ENCODE results near the gene CACHD1. TPM values are rescaled to one million over a fixed set of nuclear protein-coding genes. Genes with fewer than 3 reads are reported as not detected.
A peak's percentile ranks its signal among the peaks of the same experiment; 100 is the strongest.

The CACHD1 gene
- total RNA-seq, 5 donors from 2014 or later (not counting 1 experiment from before 2014, with no cell fraction given): 0.49 to 7.3 (median 2.2) TPM

GRCh38 chr1:64543831-64544230 lies 73.9 kb downstream of the CACHD1 start:
- H3K27me3 ChIP-seq (replicated peaks in 1 of 2; ENCODE audit: control insufficient read depth in 2 of 2, extremely low read depth in 1 of 2, insufficient read depth in 2 of 2, low read length in 1 of 2): no peaks in the 10 kb centered on the region
- H3K9me3 ChIP-seq: no peaks in the 10 kb centered on the region
- no peak for DNase-seq
- H3K4me3 Mint-ChIP-seq: peak overlapping the region in 1 of 3 donors; percentile 48
- no peak overlapping the region for H3K4me3 ChIP-seq (ENCODE audit: control insufficient read depth in 1 of 2, extremely low read depth in 1 of 2, low read length in 1 of 2)
- peaks cover 48 to 67% (median 63%) of the 10 kb centered on the region in 3 donors for H3K4me1 Mint-ChIP-seq
- H3K4me1 ChIP-seq (ENCODE audit: control insufficient read depth in 1 of 2, extremely low read depth in 1 of 2, insufficient read depth in 2 of 2, low read length in 2 of 2): peaks cover 29 to 69% of the 10 kb centered on the region in 2 experiments
- H3K9me3 Mint-ChIP-seq: no peaks in the 10 kb centered on the region
- no peaks in the 10 kb centered on the region for H3K36me3 Mint-ChIP-seq
- no peaks in the 10 kb centered on the region for H3K27me3 Mint-ChIP-seq
- CTCF ChIA-PET: interaction anchor here in 1 of 2 donors (0.7 kb wide), 1 partner anchor 146 kb away, joined by 4 read pairs; no protein-coding TSS in a partner anchor
- WGBS (ENCODE audit: insufficient coverage): no CpG with 5 or more reads among the region's 4 CpGs
- H3K36me3 ChIP-seq (ENCODE audit: control insufficient read depth in 2 of 2, extremely low read depth in 1 of 2, insufficient read depth in 1 of 2, low read length in 1 of 2): no peaks in the 10 kb centered on the region
- no peak overlapping the region for H3K27ac Mint-ChIP-seq
- no peak for ATAC-seq (replicated peaks in 1 of 4)
- no peak overlapping the region for H3K27ac ChIP-seq (ENCODE audit: low read length)
- POLR2A ChIA-PET: interaction anchor here in 1 of 2 donors (0.6 kb wide), 1 partner anchor 20 kb away, joined by 3 read pairs; no protein-coding TSS in a partner anchor

- ChIA-PET POLR2A (no interaction called here), CTCF (interaction anchor here in 1 of 2 donors (0.5 kb wide), 2 partner anchors 10 to 39 kb away, joined by 3 to 4 read pairs; no protein-coding TSS in a partner anchor)
- no peaks in the 10 kb centered on the region for H3K27me3 Mint-ChIP-seq
- Histone ChIP-seq H3K27ac (ENCODE audit: low read length) (no peak overlapping the region), H3K4me3 (ENCODE audit: control insufficient read depth in 1 of 2, extremely low read depth in 1 of 2, low read length in 1 of 2) (no peak overlapping the region), H3K27me3 (replicated peaks in 1 of 2; ENCODE audit: control insufficient read depth in 2 of 2, extremely low read depth in 1 of 2, insufficient read depth in 2 of 2, low read length in 1 of 2) (no peaks in the 10 kb centered on the region), H3K9me3 (no peaks in the 10 kb centered on the region), H3K4me1 (ENCODE audit: control insufficient read depth in 1 of 2, extremely low read depth in 1 of 2, insufficient read depth in 2 of 2, low read length in 2 of 2) (peaks cover 24 to 70% of the 10 kb centered on the region in 2 experiments), H3K36me3 (ENCODE audit: control insufficient read depth in 2 of 2, extremely low read depth in 1 of 2, insufficient read depth in 1 of 2, low read length in 1 of 2) (no peaks in the 10 kb centered on the region)
- WGBS (ENCODE audit: insufficient coverage): 20% methylated on average over 2 of the region's 6 CpGs
- H3K36me3 Mint-ChIP-seq: no peaks in the 10 kb centered on the region
- ATAC-seq (replicated peaks in 1 of 4) (peak; percentile 77 to 90 (median 88)), DNase-seq (peak in 12 of 35 experiments; percentile 2 to 63 (median 22))
- no peak overlapping the region for H3K27ac Mint-ChIP-seq
- peaks cover 46 to 67% (median 63%) of the 10 kb centered on the region in 3 donors for H3K4me1 Mint-ChIP-seq
- H3K4me3 Mint-ChIP-seq: peak overlapping the region in 1 of 3 donors; percentile 48
- H3K9me3 Mint-ChIP-seq: no peaks in the 10 kb centered on the region
Measured at GRCh38 chr1:64545118-64545843, 75.4 kb downstream of the CACHD1 start.

DNA sequence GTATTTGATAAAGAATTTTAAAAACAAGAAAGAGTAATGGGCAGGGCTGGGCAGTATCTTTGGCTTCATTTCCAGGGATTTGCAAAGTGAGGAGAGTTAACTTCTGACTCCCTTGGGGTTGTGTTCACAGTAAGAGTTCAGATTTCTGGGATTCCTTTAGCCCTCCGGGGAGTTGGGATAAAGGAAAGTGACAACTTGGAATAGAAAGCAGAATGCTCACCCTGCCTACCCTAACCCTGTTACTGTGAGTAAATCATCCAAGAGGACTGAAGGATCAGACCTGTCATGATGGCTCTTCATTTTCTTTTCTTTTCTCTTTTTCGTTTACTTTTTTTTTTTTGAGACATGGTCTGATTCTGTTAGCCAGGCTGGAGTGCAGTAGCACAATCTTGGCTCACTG lies 76.1 kb downstream of the CACHD1 start:
- no peak overlapping the region for H3K27ac ChIP-seq (ENCODE audit: low read length)
- H3K9me3 Mint-ChIP-seq: no peaks in the 10 kb centered on the region
- no peak for DNase-seq
- no peaks in the 10 kb centered on the region for H3K36me3 Mint-ChIP-seq
- no peak overlapping the region for H3K4me3 ChIP-seq (ENCODE audit: control insufficient read depth in 1 of 2, extremely low read depth in 1 of 2, low read length in 1 of 2)
- H3K4me1 Mint-ChIP-seq: peaks cover 46 to 67% (median 63%) of the 10 kb centered on the region in 3 donors
- H3K27me3 ChIP-seq (replicated peaks in 1 of 2; ENCODE audit: control insufficient read depth in 2 of 2, extremely low read depth in 1 of 2, insufficient read depth in 2 of 2, low read length in 1 of 2): no peaks in the 10 kb centered on the region
- WGBS (ENCODE audit: insufficient coverage): 50% methylated on average over 1 of the region's 2 CpGs
- CTCF ChIA-PET: no interaction called here
- ATAC-seq (replicated peaks in 1 of 4): no peak
- H3K36me3 ChIP-seq (ENCODE audit: control insufficient read depth in 2 of 2, extremely low read depth in 1 of 2, insufficient read depth in 1 of 2, low read length in 1 of 2): no peaks in the 10 kb centered on the region
- no peak overlapping the region for H3K4me3 Mint-ChIP-seq
- no peaks in the 10 kb centered on the region for H3K9me3 ChIP-seq
- no peak overlapping the region for H3K27ac Mint-ChIP-seq
- H3K4me1 ChIP-seq (ENCODE audit: control insufficient read depth in 1 of 2, extremely low read depth in 1 of 2, insufficient read depth in 2 of 2, low read length in 2 of 2): peaks cover 20 to 71% of the 10 kb centered on the region in 2 experiments
- POLR2A ChIA-PET: interaction anchor here in 1 of 2 donors (0.7 kb wide), 1 partner anchor 31 kb away, joined by 7 read pairs; no protein-coding TSS in a partner anchor
- no peaks in the 10 kb centered on the region for H3K27me3 Mint-ChIP-seq

DNA sequence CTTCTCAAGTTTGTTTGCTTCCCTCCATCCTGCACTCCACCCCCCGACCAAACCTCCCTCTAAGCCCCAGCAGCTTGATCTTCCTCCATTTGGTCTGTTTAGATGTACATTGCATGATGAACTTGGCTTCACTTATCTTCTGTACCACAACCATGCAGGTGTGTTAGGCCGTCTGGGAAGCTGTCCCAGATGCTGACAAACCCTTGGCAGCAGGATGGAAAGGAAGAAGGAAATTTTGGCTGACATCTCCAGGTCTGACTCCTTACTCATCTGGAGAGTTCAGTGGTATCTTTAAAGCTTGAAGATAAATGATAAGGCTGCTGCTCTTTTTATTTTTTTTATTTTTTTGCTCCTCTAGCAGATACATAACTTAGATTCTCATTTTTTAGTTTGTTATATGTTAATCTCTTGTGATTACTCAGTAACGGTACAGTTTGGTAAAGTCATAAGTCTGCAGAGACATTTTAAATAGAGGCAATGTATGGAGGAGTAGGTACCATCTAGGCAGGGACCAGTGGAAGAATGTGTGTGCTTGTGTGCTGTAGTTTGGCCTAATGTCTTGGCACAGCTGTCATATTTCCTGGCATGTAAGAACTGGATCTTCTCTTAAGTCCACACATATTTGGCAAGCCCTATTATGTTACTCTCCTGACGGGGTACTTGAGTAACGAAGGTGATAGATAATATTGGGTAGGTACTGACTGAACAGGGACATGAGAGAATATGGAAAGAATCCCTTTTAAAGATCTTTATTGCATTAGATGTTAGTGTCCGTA lies 79.7 kb downstream of the CACHD1 start:
- peaks cover 45 to 69% (median 58%) of the 10 kb centered on the region in 3 donors for H3K4me1 Mint-ChIP-seq
- Histone ChIP-seq H3K27ac (ENCODE audit: low read length) (no peak overlapping the region), H3K4me1 (ENCODE audit: control insufficient read depth in 1 of 2, extremely low read depth in 1 of 2, insufficient read depth in 2 of 2, low read length in 2 of 2) (peaks cover 9 to 66% of the 10 kb centered on the region in 2 experiments), H3K36me3 (ENCODE audit: control insufficient read depth in 2 of 2, extremely low read depth in 1 of 2, insufficient read depth in 1 of 2, low read length in 1 of 2) (no peaks in the 10 kb centered on the region), H3K9me3 (no peaks in the 10 kb centered on the region), H3K4me3 (ENCODE audit: control insufficient read depth in 1 of 2, extremely low read depth in 1 of 2, low read length in 1 of 2) (no peak overlapping the region), H3K27me3 (replicated peaks in 1 of 2; ENCODE audit: control insufficient read depth in 2 of 2, extremely low read depth in 1 of 2, insufficient read depth in 2 of 2, low read length in 1 of 2) (no peaks in the 10 kb centered on the region)
- no peaks in the 10 kb centered on the region for H3K36me3 Mint-ChIP-seq
- peak overlapping the region in 1 of 2 donors; percentile 50 for H3K27ac Mint-ChIP-seq
- H3K27me3 Mint-ChIP-seq: peaks cover 0 to 7% of the 10 kb centered on the region in 2 donors
- ChIA-PET CTCF (interaction anchor here in 1 of 2 donors (0.6 kb wide), 2 partner anchors 14 to 513 kb away, joined by 5 to 8 read pairs; no protein-coding TSS in a partner anchor), POLR2A (no interaction called here)
- no peaks in the 10 kb centered on the region for H3K9me3 Mint-ChIP-seq
- peak overlapping the region in 1 of 3 donors; percentile 35 for H3K4me3 Mint-ChIP-seq
- DNase-seq: no peak
- WGBS (ENCODE audit: insufficient coverage): no CpG with 5 or more reads among the region's 6 CpGs
- ATAC-seq (replicated peaks in 1 of 4): no peak

DNA sequence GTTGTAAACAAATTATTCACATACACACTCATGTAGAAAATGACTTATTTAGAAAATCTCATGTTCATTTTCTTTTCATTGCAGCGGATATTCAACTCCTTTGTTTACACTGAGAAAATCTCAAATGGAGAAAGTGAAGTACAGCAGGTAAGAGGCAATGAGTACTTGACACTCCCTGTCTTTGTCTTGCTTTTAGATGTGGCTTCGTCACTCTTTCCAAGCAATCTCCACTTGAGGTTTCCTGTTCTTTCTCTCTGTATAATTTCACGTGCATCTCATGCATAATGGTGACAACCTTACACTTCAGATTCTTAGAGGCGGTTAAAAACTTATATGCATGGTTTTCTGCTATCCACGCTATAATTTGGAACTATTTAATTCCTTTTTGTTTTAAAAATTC lies 80.6 kb downstream of the CACHD1 start:
- peaks cover 37 to 62% (median 49%) of the 10 kb centered on the region in 3 donors for H3K4me1 Mint-ChIP-seq
- peak; percentile 81 to 100 (median 96) for ATAC-seq (replicated peaks in 1 of 4)
- H3K27ac Mint-ChIP-seq: peak overlapping the region; percentile 43 to 54
- ChIA-PET CTCF (interaction anchor here in 1 of 2 donors (0.5 kb wide), 1 partner anchor 993 kb away, joined by 5 read pairs; no protein-coding TSS in a partner anchor), POLR2A (no interaction called here)
- peak overlapping the region; percentile 26 to 35 (median 28) for H3K4me3 Mint-ChIP-seq
- Histone ChIP-seq H3K27ac (ENCODE audit: low read length) (no peak overlapping the region), H3K4me1 (ENCODE audit: control insufficient read depth in 1 of 2, extremely low read depth in 1 of 2, insufficient read depth in 2 of 2, low read length in 2 of 2) (peaks cover 7 to 58% of the 10 kb centered on the region in 2 experiments), H3K9me3 (no peaks in the 10 kb centered on the region), H3K36me3 (ENCODE audit: control insufficient read depth in 2 of 2, extremely low read depth in 1 of 2, insufficient read depth in 1 of 2, low read length in 1 of 2) (no peaks in the 10 kb centered on the region), H3K4me3 (ENCODE audit: control insufficient read depth in 1 of 2, extremely low read depth in 1 of 2, low read length in 1 of 2) (no peak overlapping the region), H3K27me3 (replicated peaks in 1 of 2; ENCODE audit: control insufficient read depth in 2 of 2, extremely low read depth in 1 of 2, insufficient read depth in 2 of 2, low read length in 1 of 2) (peaks cover 0 to 3% of the 10 kb centered on the region in 2 experiments)
- WGBS (ENCODE audit: insufficient coverage): 20% methylated on average over 1 of the region's 5 CpGs
- peak in 5 of 35 experiments; percentile 1 to 55 (median 10) for DNase-seq
- H3K9me3 Mint-ChIP-seq: no peaks in the 10 kb centered on the region
- H3K36me3 Mint-ChIP-seq: no peaks in the 10 kb centered on the region
- H3K27me3 Mint-ChIP-seq: peaks cover 0 to 7% of the 10 kb centered on the region in 2 donors
